PC-9 (cell line): ENCODE results near the gene STAG2. TPM values are rescaled to one million over a fixed set of nuclear protein-coding genes. Genes with fewer than 3 reads are reported as not detected.

Experiments used
- BruUV-seq: library from RNA; stranded (reverse); fragments of 400-500 nt; replicated peaks from 2 replicates; lab custom pipeline; 2021; lab: Mats Ljungman, UMichigan
- CTCF ChIA-PET: fragments of 300-600 bp; sonication (Branson Sonifier 250); formaldehyde crosslinking; loops from one replicate; lab custom pipeline; 2022; ENCODE audit warnings: antibody characterized with exemption; lab: Charles Lee
- POLR2A ChIA-PET: fragments of 300-600 bp; sonication (Branson Sonifier 250); formaldehyde crosslinking; loops from one replicate; lab custom pipeline; 2022; ENCODE audit warnings: antibody characterized with exemption; ENCODE audit not compliant: unreplicated experiment; lab: Charles Lee
- DNase-seq, 2 experiments: peaks; one replicate each; pipeline versions ENCODE4 v3.0.0 to v3.0.0-alpha.2; 2015 to 2022; ENCODE audit warnings: mixed read lengths in 1 of 2
- H2AFZ ChIP-seq: fragments of 200-600 bp; sonication (generic); 2 replicates; pipeline ENCODE4 v1.8.1; 2017; ENCODE audit warnings: antibody characterized with exemption
- H3F3A ChIP-seq: fragments of 200-600 bp; sonication (generic); 2 replicates; pipeline ENCODE4 v1.8.1; 2017; ENCODE audit warnings: antibody characterized with exemption, mild to moderate bottlenecking, low read depth; ENCODE audit not compliant: insufficient read depth
- H3K27ac ChIP-seq: fragments of 200-600 bp; sonication (generic); 2 replicates; pipeline ENCODE4 v1.6.1; 2016; ENCODE audit warnings: mixed run types
- H3K27me3 ChIP-seq: fragments of 200-600 bp; sonication (generic); 2 replicates; pipeline ENCODE4 v1.6.1; 2016; ENCODE audit warnings: low read depth, mixed run types; ENCODE audit not compliant: insufficient read depth
- H3K36me3 ChIP-seq: fragments of 200-600 bp; sonication (generic); 2 replicates; pipeline ENCODE4 v1.6.1; 2016; ENCODE audit warnings: low read depth, mixed run types
- H3K4me1 ChIP-seq: fragments of 200-600 bp; sonication (generic); replicated peaks from 2 replicates; pipeline ENCODE4 v1.6.1; 2016; ENCODE audit warnings: mixed run types; ENCODE audit not compliant: insufficient read depth
- H3K4me2 ChIP-seq: fragments of 200-600 bp; sonication (generic); 2 replicates; pipeline ENCODE4 v1.6.1; 2017; ENCODE audit warnings: mixed run types
- H3K4me3 ChIP-seq: fragments of 200-600 bp; sonication (generic); 2 replicates; pipeline ENCODE4 v1.6.1; 2016; ENCODE audit warnings: mixed run types
- H3K79me2 ChIP-seq: fragments of 200-600 bp; sonication (generic); 2 replicates; pipeline ENCODE4 v1.6.1; 2017; ENCODE audit warnings: low read depth, mixed run types
- H3K9me2 ChIP-seq: fragments of 200-600 bp; sonication (generic); 2 replicates; pipeline ENCODE4 v1.8.1; 2017; ENCODE audit warnings: mild to moderate bottlenecking; ENCODE audit not compliant: insufficient read depth
- H3K9me3 ChIP-seq: fragments of 200-600 bp; sonication (generic); 2 replicates; pipeline ENCODE4 v1.8.1; 2016; ENCODE audit warnings: low read depth; ENCODE audit not compliant: insufficient read depth
- H4K20me1 ChIP-seq: fragments of 200-600 bp; sonication (generic); 2 replicates; pipeline ENCODE4 v1.8.1; 2017; ENCODE audit not compliant: insufficient read depth
- CTCF ChIP-seq: fragments of 200-600 bp; sonication (generic); conservative IDR thresholded peaks from 2 replicates; pipeline ENCODE4 v1.6.1; 2017; ENCODE audit warnings: mixed run types, antibody characterized with exemption, mild to moderate bottlenecking, moderate library complexity
- EZH2 ChIP-seq: fragments of 200-600 bp; sonication (generic); IDR thresholded peaks from 2 replicates; pipeline ENCODE4 v1.8.0; 2017; ENCODE audit warnings: antibody characterized with exemption, low read depth
- intact Hi-C: fragments of 100-400 bp; cut with micrococcal nuclease; formaldehyde crosslinking; loops from one replicate; pipeline ENCODE4 v1.10.0; 2022; ENCODE audit not compliant: unreplicated experiment
- total RNA-seq: library from RNA; stranded (reverse); gene quantifications from 2 replicates; pipeline ENCODE4 v1.2.3, GENCODE V29; 2021

STAG2 gene
- total RNA-seq, 1 experiment from 2014 or later: 108 TPM

DNA sequence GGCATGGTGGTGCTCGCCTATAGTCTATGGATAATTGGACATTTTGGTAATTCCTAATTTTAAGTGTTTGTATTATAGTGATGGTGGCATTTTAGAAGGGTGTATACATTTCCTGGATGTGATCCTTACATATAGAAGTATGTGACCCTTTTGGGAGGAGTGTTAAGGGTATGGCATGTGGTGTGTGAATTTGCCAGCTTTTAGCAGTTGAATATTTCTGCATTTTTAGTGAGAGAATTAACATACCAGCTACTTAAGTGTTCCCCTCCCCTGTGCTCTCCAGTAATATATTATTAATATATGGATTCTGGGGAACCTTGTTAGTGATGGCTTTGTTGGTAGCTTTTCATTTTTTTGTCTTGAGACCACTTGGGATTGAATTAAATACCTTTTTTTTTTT is 55.3 kb downstream of the STAG2 start:
- Histone ChIP-seq H3K4me3 (no peak overlapping the region), H3K9me3 (no peaks in the 10 kb centered on the region), H4K20me1 (peaks cover 79% of the 10 kb centered on the region), H3K79me2 (peaks cover 98% of the 10 kb centered on the region), H3F3A (peaks cover 6% of the 10 kb centered on the region; the same call in 1 of the 2 replicates), H2AFZ (no peak overlapping the region), H3K9me2 (no peaks in the 10 kb centered on the region), H3K4me1 (no peaks in the 10 kb centered on the region), H3K36me3 (no peaks in the 10 kb centered on the region), H3K4me2 (no peak overlapping the region), H3K27ac (no peak overlapping the region), H3K27me3 (no peaks in the 10 kb centered on the region)
- no TSS peak for BruUV-seq
- intact Hi-C loops: loop anchor here (5.0 kb wide), 1 partner anchor 55 kb away; the partner anchor contains the start of gene STAG2
- no peak for DNase-seq
- CTCF ChIA-PET: interaction anchor here (0.6 kb wide), 2 partner anchors 80 to 136 kb away, joined by 4 to 10 read pairs; no protein-coding TSS in a partner anchor
- POLR2A ChIA-PET: no interaction called here
- TF ChIP-seq EZH2: no peak
- no peak for TF ChIP-seq CTCF

- no peak overlapping the region for H3K27ac ChIP-seq
- H3K4me2 ChIP-seq: no peak overlapping the region
- CTCF ChIA-PET: no interaction called here
Measured at GRCh38 chrX:124018023-124018422, 56.5 kb downstream of the STAG2 start.

GRCh38 chrX:124023838-124024238 is 62.3 kb downstream of the STAG2 start:
- Histone ChIP-seq H3K36me3 (peaks cover 23% of the 10 kb centered on the region), H3K79me2 (peaks cover 46% of the 10 kb centered on the region), H3F3A (peaks cover 18% of the 10 kb centered on the region), H3K9me3 (no peaks in the 10 kb centered on the region), H4K20me1 (peaks cover 45% of the 10 kb centered on the region), H3K4me1 (no peaks in the 10 kb centered on the region), H3K27ac (0 out of 2 replicates have a peak overlapping the region, but pooled peaks have one; percentile 14), H2AFZ (no peak overlapping the region), H3K4me3 (no peak overlapping the region), H3K9me2 (no peaks in the 10 kb centered on the region), H3K4me2 (no peak overlapping the region), H3K27me3 (no peaks in the 10 kb centered on the region)
- DNase-seq: no peak
- intact Hi-C loops: no loop called here
- POLR2A ChIA-PET: no interaction called here
- CTCF ChIA-PET: no interaction called here
- TF ChIP-seq EZH2: no peak
- no peak for TF ChIP-seq CTCF
- no TSS peak for BruUV-seq

More at GRCh38 chrX:124018023-124018422, 56.5 kb downstream of the STAG2 start:
- Histone ChIP-seq H4K20me1 (peaks cover 84% of the 10 kb centered on the region), H3K27me3 (no peaks in the 10 kb centered on the region), H3K4me3 (no peak overlapping the region), H3K79me2 (peaks cover 95% of the 10 kb centered on the region), H3F3A (peaks cover 13% of the 10 kb centered on the region), H3K4me1 (no peaks in the 10 kb centered on the region), H3K9me2 (no peaks in the 10 kb centered on the region), H3K9me3 (no peaks in the 10 kb centered on the region), H3K36me3 (no peaks in the 10 kb centered on the region), H2AFZ (no peak overlapping the region)
- TF ChIP-seq EZH2 (no peak), CTCF (no peak; the same call in 1 of the 2 replicates)
- no peak for DNase-seq
- POLR2A ChIA-PET: no interaction called here
- intact Hi-C loops: loop anchor here (5.0 kb wide), 1 partner anchor 56 kb away; the partner anchor contains the start of gene STAG2
- BruUV-seq: no TSS peak
